Osteoblast (primary cell): ENCODE data around the gene GATB. TPM values are rescaled to one million over a fixed set of nuclear protein-coding genes. Genes with fewer than 3 reads are reported as not detected.

Source experiments
- DNase-seq: peaks from one replicate; pipeline ENCODE4 v3.0.0; 2011; ENCODE audit warnings: low spot score, mixed read lengths; ENCODE audit not compliant: insufficient read length; ENCODE audit errors: missing footprints
- H2AFZ ChIP-seq: 2 replicates; pipeline ENCODE4 v1.6.0; 2011; ENCODE audit warnings: mild to moderate bottlenecking, low read length
- H3K27ac ChIP-seq: 2 replicates; pipeline ENCODE4 v1.5.1; 2011; ENCODE audit warnings: mild to moderate bottlenecking, low read depth, low read length, moderate library complexity
- H3K27me3 ChIP-seq: 2 replicates; pipeline ENCODE4 v1.6.0; 2012; ENCODE audit warnings: mild to moderate bottlenecking, control low read depth, inconsistent platforms, low read length, moderate library complexity; ENCODE audit not compliant: insufficient read depth
- H3K36me3 ChIP-seq: 2 replicates; pipeline ENCODE4 v1.5.1; 2011; ENCODE audit warnings: mild to moderate bottlenecking, low read length, control low read depth, moderate library complexity; ENCODE audit not compliant: insufficient read depth
- H3K4me1 ChIP-seq: 2 replicates; pipeline ENCODE4 v1.5.1; 2011; ENCODE audit warnings: mild to moderate bottlenecking, low read length, control low read depth, moderate library complexity; ENCODE audit not compliant: insufficient read depth
- H3K4me2 ChIP-seq: 2 replicates; pipeline ENCODE4 v1.6.0; 2011; ENCODE audit warnings: mild to moderate bottlenecking, low read length; ENCODE audit not compliant: insufficient read depth
- H3K4me3 ChIP-seq: fragments of 200-600 bp; sonication (generic); 3 replicates; pipeline ENCODE4 v1.5.1; 2012; ENCODE audit warnings: mild to moderate bottlenecking, low read length, inconsistent platforms; ENCODE audit not compliant: insufficient read depth
- H3K79me2 ChIP-seq: 2 replicates; pipeline ENCODE4 v1.6.0; 2012; ENCODE audit warnings: mild to moderate bottlenecking, low read length, control low read depth, inconsistent platforms; ENCODE audit not compliant: insufficient read depth
- H3K9me3 ChIP-seq: 2 replicates; pipeline ENCODE4 v1.5.1; 2011; ENCODE audit warnings: low read depth, low read length, control low read depth
- H4K20me1 ChIP-seq: 2 replicates; pipeline ENCODE4 v1.6.0; 2012; ENCODE audit warnings: mild to moderate bottlenecking, low read length, control low read depth; ENCODE audit not compliant: insufficient read depth
- CTCF ChIP-seq: IDR thresholded peaks from 2 replicates; pipeline ENCODE4 v1.5.1; 2011; ENCODE audit warnings: mild to moderate bottlenecking, low read depth, low read length, moderate library complexity; ENCODE audit errors: extremely low read depth
- total RNA-seq: library from RNA; depleted of rRNA; stranded (reverse); fragments of >200 nt; gene quantifications from 2 replicates; pipeline ENCODE4 v1.2.3, GENCODE V29; 2012

GATB gene
- total RNA-seq, 1 donor: 14.1 TPM

- Histone ChIP-seq H3K27me3 (peaks cover 8% of the 10 kb centered on the region), H3K9me3 (no peaks in the 10 kb centered on the region), H4K20me1 (no peaks in the 10 kb centered on the region), H3K4me2 (no peak overlapping the region), H3K4me1 (no peaks in the 10 kb centered on the region), H2AFZ (no peak overlapping the region), H3K27ac (no peak overlapping the region), H3K79me2 (no peaks in the 10 kb centered on the region), H3K4me3 (no peak overlapping the region), H3K36me3 (no peaks in the 10 kb centered on the region)
- no peak for TF ChIP-seq CTCF
- no peak for DNase-seq
These were observed 35.3 kb upstream of the GATB start for GRCh38 chr4:151796106-151796505.

DNA sequence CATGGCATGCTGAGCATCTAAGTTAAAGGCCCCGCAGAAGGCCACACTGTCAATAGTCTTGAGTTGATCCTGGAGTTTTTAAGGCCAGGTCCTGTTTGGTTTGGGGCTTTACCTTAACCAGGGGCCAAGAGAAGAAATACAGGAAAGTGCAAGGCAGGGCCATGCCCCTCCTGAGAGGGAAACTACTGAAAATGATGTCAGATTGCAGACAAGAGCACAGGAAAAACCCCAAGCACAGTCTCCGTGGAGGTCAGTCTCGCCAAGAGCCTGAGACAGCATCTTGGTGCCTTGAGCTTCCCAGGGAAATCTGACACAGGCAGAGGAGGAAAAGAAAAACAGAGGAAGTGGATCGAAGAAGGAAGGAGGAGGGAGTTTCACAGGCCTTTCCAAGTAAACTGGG, 32.2 kb upstream of the GATB start:
- Histone ChIP-seq H3K27ac (no peak overlapping the region), H3K4me3 (no peak overlapping the region), H3K36me3 (no peaks in the 10 kb centered on the region), H3K79me2 (no peaks in the 10 kb centered on the region), H3K9me3 (no peaks in the 10 kb centered on the region), H3K27me3 (peaks cover 10% of the 10 kb centered on the region), H3K4me1 (no peaks in the 10 kb centered on the region), H3K4me2 (no peak overlapping the region), H4K20me1 (no peaks in the 10 kb centered on the region), H2AFZ (no peak overlapping the region)
- no peak for DNase-seq
- no peak for TF ChIP-seq CTCF

- H3K36me3 ChIP-seq: no peaks in the 10 kb centered on the region
- no peak overlapping the region for H3K27ac ChIP-seq
- no peak overlapping the region for H3K4me2 ChIP-seq
- H4K20me1 ChIP-seq: no peaks in the 10 kb centered on the region
- no peaks in the 10 kb centered on the region for H3K4me1 ChIP-seq
- no peak overlapping the region for H2AFZ ChIP-seq
- no peak for DNase-seq
- H3K27me3 ChIP-seq: peaks cover 10% of the 10 kb centered on the region
- TF ChIP-seq CTCF: no peak
- no peaks in the 10 kb centered on the region for H3K9me3 ChIP-seq
- H3K79me2 ChIP-seq: no peaks in the 10 kb centered on the region
- H3K4me3 ChIP-seq: no peak overlapping the region
These were observed 31.7 kb upstream of the GATB start for GRCh38 chr4:151792530-151792929.

DNA sequence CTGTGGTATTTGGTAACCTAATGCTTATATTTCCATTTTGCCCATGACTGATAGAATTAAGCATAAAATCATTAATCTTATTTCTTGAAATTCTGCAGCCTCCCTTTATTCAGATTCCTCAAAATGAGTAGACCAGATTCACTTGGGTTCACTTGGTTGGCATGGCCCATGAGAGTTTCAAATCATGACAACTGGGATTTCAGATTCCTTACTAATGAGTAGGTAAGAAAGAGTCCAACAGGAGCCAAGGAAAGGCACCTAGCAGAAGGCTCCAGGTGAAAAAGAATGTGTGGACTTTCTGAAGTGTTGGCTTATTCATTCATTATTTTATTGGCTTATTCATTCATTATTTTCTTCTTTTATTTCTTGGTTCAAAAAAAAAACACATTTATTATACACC, 27.2 kb upstream of the GATB start:
- TF ChIP-seq CTCF: no peak
- H3K79me2 ChIP-seq: no peaks in the 10 kb centered on the region
- H2AFZ ChIP-seq: no peak overlapping the region
- no peaks in the 10 kb centered on the region for H3K4me1 ChIP-seq
- H3K36me3 ChIP-seq: no peaks in the 10 kb centered on the region
- H3K4me2 ChIP-seq: no peak overlapping the region
- H3K4me3 ChIP-seq: no peak overlapping the region
- peaks cover 14% of the 10 kb centered on the region for H3K27me3 ChIP-seq
- no peak for DNase-seq
- no peak overlapping the region for H3K27ac ChIP-seq
- H3K9me3 ChIP-seq: no peaks in the 10 kb centered on the region
- H4K20me1 ChIP-seq: no peaks in the 10 kb centered on the region
